SK-N-SH treated with all-trans-retinoic acid at 6 μM for 48 hours (cell line): ENCODE results near the gene DRC7.
"Not testable (repeated sequence)": the region's sequence is repeated elsewhere in the genome, so short reads cannot be mapped to it uniquely, and the experiment has no call there.

Experiments used
- ATAC-seq: fragments of 200-7000 bp; cut with Tn5 transposase; 3 replicates; pipeline ENCODE4 v1.9.1; 2020; ENCODE audit warnings: mild to moderate bottlenecking, moderate library complexity
- ARNTL ChIP-seq: fragments of 450-650 bp; formaldehyde crosslinking; IDR thresholded peaks from 2 replicates; pipeline ENCODE4 v1.5.0; 2020; ENCODE audit warnings: low read depth, mild to moderate bottlenecking, moderate library complexity, borderline replicate concordance
- BACH2 ChIP-seq: fragments of 250-450 bp; sonication (Bioruptor Pico); IDR thresholded peaks from 2 replicates; pipeline ENCODE4 v1.9.0; 2021; ENCODE audit warnings: mild to moderate bottlenecking, borderline replicate concordance
- CREB5 ChIP-seq: fragments of 250-450 bp; sonication (Bioruptor Pico); IDR thresholded peaks from 2 replicates; pipeline ENCODE4 v1.5.1; 2020; ENCODE audit warnings: low read depth, mild to moderate bottlenecking, moderate library complexity
- CSDC2 ChIP-seq: fragments of 250-450 bp; sonication (Bioruptor Pico); IDR thresholded peaks from 2 replicates; pipeline ENCODE4 v1.5.0; 2020; ENCODE audit warnings: mild to moderate bottlenecking, moderate library complexity
- ESRRG ChIP-seq: fragments of 250-450 bp; sonication (Bioruptor Pico); IDR thresholded peaks from 2 replicates; pipeline ENCODE4 v1.6.1; 2021; ENCODE audit warnings: mild to moderate bottlenecking
- GLIS3 ChIP-seq: fragments of 250-450 bp; sonication (Bioruptor Pico); IDR thresholded peaks from 2 replicates; pipeline ENCODE4 v1.5.0; 2020; ENCODE audit warnings: mild to moderate bottlenecking, moderate library complexity
- ISL1 ChIP-seq: fragments of 250-450 bp; sonication (Bioruptor Pico); IDR thresholded peaks from 2 replicates; pipeline ENCODE4 v2.1.2; 2022; ENCODE audit warnings: mild to moderate bottlenecking, moderate library complexity
- OSR1 ChIP-seq: fragments of 250-450 bp; sonication (Bioruptor Pico); IDR thresholded peaks from 2 replicates; pipeline ENCODE4 v1.8.0; 2022; ENCODE audit warnings: moderate library complexity, mild to moderate bottlenecking, inconsistent platforms
- PATZ1 ChIP-seq: fragments of 250-450 bp; sonication (Bioruptor Pico); IDR thresholded peaks from 2 replicates; pipeline ENCODE4 v1.8.0; 2020; ENCODE audit warnings: mild to moderate bottlenecking, moderate library complexity, borderline replicate concordance
- PPARA ChIP-seq: fragments of 250-450 bp; sonication (Bioruptor Pico); IDR thresholded peaks from 2 replicates; pipeline ENCODE4 v1.5.0; 2020; ENCODE audit warnings: mild to moderate bottlenecking, borderline replicate concordance
- RARB ChIP-seq: fragments of 250-450 bp; sonication (Bioruptor Pico); IDR thresholded peaks from 2 replicates; pipeline ENCODE4 v1.8.0; 2021; ENCODE audit warnings: mild to moderate bottlenecking, moderate library complexity
- SNAI2 ChIP-seq: fragments of 250-450 bp; sonication (Bioruptor Pico); IDR thresholded peaks from 2 replicates; pipeline ENCODE4 v1.5.0; 2020; ENCODE audit warnings: mild to moderate bottlenecking, moderate library complexity
- TCF4 ChIP-seq: fragments of 250-450 bp; sonication (Bioruptor Pico); IDR thresholded peaks from 2 replicates; pipeline ENCODE4 v1.8.0; 2021; ENCODE audit warnings: mild to moderate bottlenecking, moderate library complexity, borderline replicate concordance
- ZC3H10 ChIP-seq: fragments of 250-450 bp; sonication (Bioruptor Pico); IDR thresholded peaks from 2 replicates; pipeline ENCODE4 v1.5.1; 2021; ENCODE audit warnings: mild to moderate bottlenecking, moderate library complexity
- ZFP3 ChIP-seq: fragments of 250-450 bp; sonication (Bioruptor Pico); IDR thresholded peaks from 2 replicates; pipeline ENCODE4 v1.5.0; 2020; ENCODE audit warnings: mild to moderate bottlenecking, moderate library complexity
- ZFP30 ChIP-seq: fragments of 450-650 bp; formaldehyde crosslinking; IDR thresholded peaks from 2 replicates; pipeline ENCODE4 v1.5.0; 2022; ENCODE audit warnings: mild to moderate bottlenecking, moderate library complexity
- ZNF565 ChIP-seq: fragments of 450-650 bp; formaldehyde crosslinking; conservative IDR thresholded peaks from 2 replicates; pipeline ENCODE4 v1.5.0; 2020; ENCODE audit warnings: low read depth, mild to moderate bottlenecking, moderate library complexity
- ZNF8 ChIP-seq: fragments of 450-650 bp; formaldehyde crosslinking; IDR thresholded peaks from 2 replicates; pipeline ENCODE4 v1.5.0; 2020; ENCODE audit warnings: mild to moderate bottlenecking, moderate library complexity
- TF ChIP-seq, protein P1 (sequence below): fragments of 250-450 bp; sonication (Bioruptor Pico); IDR thresholded peaks from 2 replicates; pipeline ENCODE4 v1.8.0; 2021; ENCODE audit warnings: low read depth, mild to moderate bottlenecking, moderate library complexity, borderline replicate concordance
- TF ChIP-seq, protein P2 (sequence below): fragments of 250-450 bp; sonication (Bioruptor Pico); IDR thresholded peaks from 2 replicates; pipeline ENCODE4 v1.5.0; 2020; ENCODE audit warnings: mild to moderate bottlenecking, moderate library complexity
- TF ChIP-seq, protein P3 (sequence below): fragments of 250-450 bp; sonication (Bioruptor Pico); IDR thresholded peaks from 2 replicates; pipeline ENCODE4 v1.5.1; 2021; ENCODE audit warnings: mild to moderate bottlenecking, moderate library complexity

Gene DRC7

GRCh38 chr16:57775661-57776469 lies 81.3 kb downstream of the DRC7 start:
- TF ChIP-seq ZFP3 (CRISPR knock-in tag) (no peak), ZNF565 (CRISPR knock-in tag) (no peak), ISL1 (no peak), ZNF8 (CRISPR knock-in tag) (no peak), ARNTL (CRISPR knock-in tag) (no peak), RARB (CRISPR knock-in tag) (no peak), BACH2 (no peak), PATZ1 (no peak)
- TF ChIP-seq, protein P1, sequence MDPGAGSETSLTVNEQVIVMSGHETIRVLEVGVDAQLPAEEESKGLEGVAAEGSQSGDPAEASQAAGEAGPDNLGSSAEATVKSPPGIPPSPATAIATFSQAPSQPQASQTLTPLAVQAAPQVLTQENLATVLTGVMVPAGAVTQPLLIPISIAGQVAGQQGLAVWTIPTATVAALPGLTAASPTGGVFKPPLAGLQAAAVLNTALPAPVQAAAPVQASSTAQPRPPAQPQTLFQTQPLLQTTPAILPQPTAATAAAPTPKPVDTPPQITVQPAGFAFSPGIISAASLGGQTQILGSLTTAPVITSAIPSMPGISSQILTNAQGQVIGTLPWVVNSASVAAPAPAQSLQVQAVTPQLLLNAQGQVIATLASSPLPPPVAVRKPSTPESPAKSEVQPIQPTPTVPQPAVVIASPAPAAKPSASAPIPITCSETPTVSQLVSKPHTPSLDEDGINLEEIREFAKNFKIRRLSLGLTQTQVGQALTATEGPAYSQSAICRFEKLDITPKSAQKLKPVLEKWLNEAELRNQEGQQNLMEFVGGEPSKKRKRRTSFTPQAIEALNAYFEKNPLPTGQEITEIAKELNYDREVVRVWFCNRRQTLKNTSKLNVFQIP, result no peak
- TF ChIP-seq, protein P2, sequence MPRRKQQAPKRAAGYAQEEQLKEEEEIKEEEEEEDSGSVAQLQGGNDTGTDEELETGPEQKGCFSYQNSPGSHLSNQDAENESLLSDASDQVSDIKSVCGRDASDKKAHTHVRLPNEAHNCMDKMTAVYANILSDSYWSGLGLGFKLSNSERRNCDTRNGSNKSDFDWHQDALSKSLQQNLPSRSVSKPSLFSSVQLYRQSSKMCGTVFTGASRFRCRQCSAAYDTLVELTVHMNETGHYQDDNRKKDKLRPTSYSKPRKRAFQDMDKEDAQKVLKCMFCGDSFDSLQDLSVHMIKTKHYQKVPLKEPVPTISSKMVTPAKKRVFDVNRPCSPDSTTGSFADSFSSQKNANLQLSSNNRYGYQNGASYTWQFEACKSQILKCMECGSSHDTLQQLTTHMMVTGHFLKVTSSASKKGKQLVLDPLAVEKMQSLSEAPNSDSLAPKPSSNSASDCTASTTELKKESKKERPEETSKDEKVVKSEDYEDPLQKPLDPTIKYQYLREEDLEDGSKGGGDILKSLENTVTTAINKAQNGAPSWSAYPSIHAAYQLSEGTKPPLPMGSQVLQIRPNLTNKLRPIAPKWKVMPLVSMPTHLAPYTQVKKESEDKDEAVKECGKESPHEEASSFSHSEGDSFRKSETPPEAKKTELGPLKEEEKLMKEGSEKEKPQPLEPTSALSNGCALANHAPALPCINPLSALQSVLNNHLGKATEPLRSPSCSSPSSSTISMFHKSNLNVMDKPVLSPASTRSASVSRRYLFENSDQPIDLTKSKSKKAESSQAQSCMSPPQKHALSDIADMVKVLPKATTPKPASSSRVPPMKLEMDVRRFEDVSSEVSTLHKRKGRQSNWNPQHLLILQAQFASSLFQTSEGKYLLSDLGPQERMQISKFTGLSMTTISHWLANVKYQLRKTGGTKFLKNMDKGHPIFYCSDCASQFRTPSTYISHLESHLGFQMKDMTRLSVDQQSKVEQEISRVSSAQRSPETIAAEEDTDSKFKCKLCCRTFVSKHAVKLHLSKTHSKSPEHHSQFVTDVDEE (CRISPR knock-in tag), result no peak
- TF ChIP-seq, all 23 proteins: peak for 0
- peak; percentile 31; the same call in 1 of the 3 replicates for ATAC-seq

DNA sequence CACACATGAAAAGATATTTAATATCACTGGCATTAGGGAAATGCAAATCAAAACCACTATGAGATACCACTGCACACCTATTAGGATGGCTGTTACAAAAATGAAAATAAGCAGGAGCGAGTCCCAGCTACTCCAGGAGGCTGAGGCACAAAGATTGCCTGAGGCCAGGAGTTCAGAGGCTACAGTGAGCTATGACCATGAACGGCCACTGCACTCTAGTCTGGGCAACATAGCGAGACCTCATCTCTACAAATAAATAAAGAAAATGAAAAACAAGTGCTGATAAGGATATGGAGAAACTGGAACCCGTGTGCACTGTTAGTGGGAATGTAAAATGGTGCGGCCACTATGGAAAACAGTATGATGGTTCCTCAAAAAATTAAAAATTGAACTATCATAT lies 84.1 kb downstream of the DRC7 start:
- TF ChIP-seq ZFP30 (CRISPR knock-in tag), result no peak
- no peak for TF ChIP-seq PATZ1
- no peak for TF ChIP-seq OSR1
- no peak for TF ChIP-seq ESRRG (CRISPR knock-in tag)
- TF ChIP-seq SNAI2, result no peak
- no peak for TF ChIP-seq GLIS3 (CRISPR knock-in tag)
- no peak for TF ChIP-seq ZNF565 (CRISPR knock-in tag)
- TF ChIP-seq TCF4 (CRISPR knock-in tag), result no peak
- TF ChIP-seq PPARA (CRISPR knock-in tag), result no peak
- TF ChIP-seq CSDC2 (CRISPR knock-in tag), result no peak
- TF ChIP-seq, protein P2 (CRISPR knock-in tag), result no peak
- no peak for TF ChIP-seq ZC3H10 (CRISPR knock-in tag)
- TF ChIP-seq ISL1, result no peak
- no peak for TF ChIP-seq CREB5 (CRISPR knock-in tag)
- TF ChIP-seq ZNF8 (CRISPR knock-in tag), result no peak
- TF ChIP-seq, protein P3, sequence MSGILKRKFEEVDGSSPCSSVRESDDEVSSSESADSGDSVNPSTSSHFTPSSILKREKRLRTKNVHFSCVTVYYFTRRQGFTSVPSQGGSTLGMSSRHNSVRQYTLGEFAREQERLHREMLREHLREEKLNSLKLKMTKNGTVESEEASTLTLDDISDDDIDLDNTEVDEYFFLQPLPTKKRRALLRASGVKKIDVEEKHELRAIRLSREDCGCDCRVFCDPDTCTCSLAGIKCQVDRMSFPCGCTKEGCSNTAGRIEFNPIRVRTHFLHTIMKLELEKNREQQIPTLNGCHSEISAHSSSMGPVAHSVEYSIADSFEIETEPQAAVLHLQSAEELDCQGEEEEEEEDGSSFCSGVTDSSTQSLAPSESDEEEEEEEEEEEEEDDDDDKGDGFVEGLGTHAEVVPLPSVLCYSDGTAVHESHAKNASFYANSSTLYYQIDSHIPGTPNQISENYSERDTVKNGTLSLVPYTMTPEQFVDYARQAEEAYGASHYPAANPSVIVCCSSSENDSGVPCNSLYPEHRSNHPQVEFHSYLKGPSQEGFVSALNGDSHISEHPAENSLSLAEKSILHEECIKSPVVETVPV (CRISPR knock-in tag), result no peak
- no peak for ATAC-seq

GRCh38 chr16:57779836-57780235 lies 85.2 kb downstream of the DRC7 start:
- not testable (repeated sequence) for ATAC-seq
